ENCODE results near the gene SLC37A4. TPM values are rescaled to one million over a fixed set of nuclear protein-coding genes. Genes with fewer than 3 reads are reported as not detected.

Gene SLC37A4
- polyA plus RNA-seq, 1 experiment: 21.4 TPM

GRCh38 chr11:119056421-119056999 lies 25.8 kb upstream of the SLC37A4 start:
- no peak for DNase-seq (ENCODE audit: low read depth)
- POLR2A ChIA-PET: no interaction called here
- no peak for TF ChIP-seq CTCF (IDR thresholded peaks at IDR 0.05; ENCODE audit: insufficient read depth, low read depth, low read length)
- CTCF ChIA-PET: interaction anchor here (0.9 to 1.5 kb wide), 4 partner anchors 11 to 79 kb away, joined by 3 to 4 read pairs (median 3); partner anchors contain the start of gene C2CD2L
- no peaks in the 10 kb centered on the region for H3K27me3 ChIP-seq (ENCODE audit: control insufficient read depth, insufficient read depth, low read length)
- peak overlapping the region; percentile 87 for H3K4me3 ChIP-seq (ENCODE audit: low read depth, low read length)
- peaks cover 26% of the 10 kb centered on the region for H3K36me3 ChIP-seq (ENCODE audit: control insufficient read depth, insufficient read depth, low read length)

GRCh38 chr11:119055901-119056300 lies 25.2 kb upstream of the SLC37A4 start:
- Histone ChIP-seq H3K36me3 (ENCODE audit: control insufficient read depth, insufficient read depth, low read length) (peaks cover 32% of the 10 kb centered on the region), H3K4me3 (ENCODE audit: low read depth, low read length) (peak overlapping the region; percentile 87), H3K27me3 (ENCODE audit: control insufficient read depth, insufficient read depth, low read length) (no peaks in the 10 kb centered on the region)
- ChIA-PET POLR2A (no interaction called here), CTCF (interaction anchor here (0.9 to 1.5 kb wide), 5 partner anchors 10 to 79 kb away, joined by 3 to 4 read pairs (median 3); partner anchors contain the start of gene C2CD2L)
- DNase-seq (ENCODE audit: low read depth): no peak
- TF ChIP-seq CTCF (IDR thresholded peaks at IDR 0.05; ENCODE audit: insufficient read depth, low read depth, low read length): no peak; the same call in 1 of the 2 replicates

- POLR2A ChIA-PET: no interaction called here
- CTCF ChIA-PET: no interaction called here
- no peak overlapping the region for H3K4me3 ChIP-seq (ENCODE audit: low read depth, low read length)
- no peak for TF ChIP-seq CTCF (IDR thresholded peaks at IDR 0.05; ENCODE audit: insufficient read depth, low read depth, low read length)
- H3K36me3 ChIP-seq (ENCODE audit: control insufficient read depth, insufficient read depth, low read length): peaks cover 35% of the 10 kb centered on the region
- H3K27me3 ChIP-seq (ENCODE audit: control insufficient read depth, insufficient read depth, low read length): no peaks in the 10 kb centered on the region
- no peak for DNase-seq (ENCODE audit: low read depth)
These were observed 23.7 kb upstream of the SLC37A4 start for GRCh38 chr11:119054418-119054817.

GRCh38 chr11:119052163-119052814 lies 21.6 kb upstream of the SLC37A4 start:
- POLR2A ChIA-PET: no interaction called here
- CTCF ChIA-PET: no interaction called here
- no peak overlapping the region for H3K4me3 ChIP-seq (ENCODE audit: low read depth, low read length)
- TF ChIP-seq CTCF (IDR thresholded peaks at IDR 0.05; ENCODE audit: insufficient read depth, low read depth, low read length): no peak
- no peak for DNase-seq (ENCODE audit: low read depth)
- peaks cover 54% of the 10 kb centered on the region for H3K36me3 ChIP-seq (ENCODE audit: control insufficient read depth, insufficient read depth, low read length)
- no peaks in the 10 kb centered on the region for H3K27me3 ChIP-seq (ENCODE audit: control insufficient read depth, insufficient read depth, low read length)

- Histone ChIP-seq H3K27me3 (ENCODE audit: control insufficient read depth, insufficient read depth, low read length) (no peaks in the 10 kb centered on the region), H3K36me3 (ENCODE audit: control insufficient read depth, insufficient read depth, low read length) (peaks cover 56% of the 10 kb centered on the region), H3K4me3 (ENCODE audit: low read depth, low read length) (no peak overlapping the region)
- DNase-seq (ENCODE audit: low read depth): no peak
- POLR2A ChIA-PET: interaction anchor here (0.6 kb wide), 1 partner anchor 34 kb away, joined by 3 read pairs; no protein-coding TSS in a partner anchor
- CTCF ChIA-PET: interaction anchor here (1.4 kb wide), 1 partner anchor 9 kb away, joined by 5 read pairs; no protein-coding TSS in a partner anchor
- no peak for TF ChIP-seq CTCF (IDR thresholded peaks at IDR 0.05; ENCODE audit: insufficient read depth, low read depth, low read length)
These were observed 20.9 kb upstream of the SLC37A4 start for GRCh38 chr11:119051440-119052162.
